Liver (tissue), 3 donors: ENCODE results near the gene RMRP.
"Not testable (repeated sequence)": the region's sequence is repeated elsewhere in the genome, so short reads cannot be mapped to it uniquely, and the experiment has no call there.

Source experiments
- GABPA ChIP-seq, 2 donors: IDR thresholded peaks in 1 of 2; conservative IDR thresholded peaks in 1 of 2; 2 replicates each; pipeline ENCODE4 v1.6.1; 2016; ENCODE audit warnings: antibody characterized with exemption in 2 of 2, mild to moderate bottlenecking in 1 of 2, moderate library complexity in 1 of 2
- JUND ChIP-seq, 2 donors: IDR thresholded peaks; 2 replicates each; pipeline ENCODE4 v1.6.1; 2016; ENCODE audit warnings: antibody characterized with exemption in 2 of 2
- RXRA ChIP-seq, 2 donors: IDR thresholded peaks; 2 replicates each; pipeline ENCODE4 v1.6.1; 2017 to 2018; ENCODE audit warnings: antibody characterized with exemption in 2 of 2, mild to moderate bottlenecking in 1 of 2
- TAF1 ChIP-seq: conservative IDR thresholded peaks from 2 replicates; pipeline ENCODE4 v1.6.1; 2016; ENCODE audit warnings: antibody characterized with exemption, mild to moderate bottlenecking
- YY1 ChIP-seq: IDR thresholded peaks from 2 replicates; pipeline ENCODE4 v1.6.1; 2016; ENCODE audit warnings: antibody characterized with exemption, mild to moderate bottlenecking
- TF ChIP-seq, protein P1 (sequence below): fragments of 150-350 bp; IDR thresholded peaks from 2 replicates; pipeline ENCODE4 v1.5.1; 2017; ENCODE audit warnings: improper control_type of control experiment, low read depth, low read length; ENCODE audit not compliant: missing input control
- TF ChIP-seq, protein P2 (sequence below): IDR thresholded peaks from 2 replicates; pipeline ENCODE4 v1.6.1; 2016; ENCODE audit warnings: antibody characterized with exemption
- TF ChIP-seq, protein P3 (sequence below): IDR thresholded peaks from 2 replicates; pipeline ENCODE4 v1.6.1; 2016; ENCODE audit warnings: antibody characterized with exemption, mild to moderate bottlenecking
- donor health status: healthy.
- donor health status: healthy.

DNA sequence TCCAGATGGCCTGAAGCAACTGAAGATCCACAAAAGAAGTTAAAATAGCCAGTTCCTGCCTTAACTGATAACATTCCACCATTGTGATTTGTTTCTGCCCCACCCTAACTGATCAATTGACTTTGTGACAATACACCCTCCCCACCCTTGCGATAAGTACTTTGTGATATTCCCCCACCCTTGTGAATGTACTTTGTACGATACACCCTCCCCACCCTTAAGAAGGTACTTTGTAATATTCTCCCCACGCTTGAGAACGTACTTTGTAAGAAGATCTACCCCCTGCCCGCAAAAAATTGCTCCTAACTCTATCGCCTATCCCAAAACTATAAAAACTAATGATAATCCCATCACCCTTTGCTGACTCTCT, 21.0 kb downstream of the RMRP start:
- TF ChIP-seq, protein P1, sequence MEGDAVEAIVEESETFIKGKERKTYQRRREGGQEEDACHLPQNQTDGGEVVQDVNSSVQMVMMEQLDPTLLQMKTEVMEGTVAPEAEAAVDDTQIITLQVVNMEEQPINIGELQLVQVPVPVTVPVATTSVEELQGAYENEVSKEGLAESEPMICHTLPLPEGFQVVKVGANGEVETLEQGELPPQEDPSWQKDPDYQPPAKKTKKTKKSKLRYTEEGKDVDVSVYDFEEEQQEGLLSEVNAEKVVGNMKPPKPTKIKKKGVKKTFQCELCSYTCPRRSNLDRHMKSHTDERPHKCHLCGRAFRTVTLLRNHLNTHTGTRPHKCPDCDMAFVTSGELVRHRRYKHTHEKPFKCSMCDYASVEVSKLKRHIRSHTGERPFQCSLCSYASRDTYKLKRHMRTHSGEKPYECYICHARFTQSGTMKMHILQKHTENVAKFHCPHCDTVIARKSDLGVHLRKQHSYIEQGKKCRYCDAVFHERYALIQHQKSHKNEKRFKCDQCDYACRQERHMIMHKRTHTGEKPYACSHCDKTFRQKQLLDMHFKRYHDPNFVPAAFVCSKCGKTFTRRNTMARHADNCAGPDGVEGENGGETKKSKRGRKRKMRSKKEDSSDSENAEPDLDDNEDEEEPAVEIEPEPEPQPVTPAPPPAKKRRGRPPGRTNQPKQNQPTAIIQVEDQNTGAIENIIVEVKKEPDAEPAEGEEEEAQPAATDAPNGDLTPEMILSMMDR, result not testable (repeated sequence)
- TF ChIP-seq, protein P2, sequence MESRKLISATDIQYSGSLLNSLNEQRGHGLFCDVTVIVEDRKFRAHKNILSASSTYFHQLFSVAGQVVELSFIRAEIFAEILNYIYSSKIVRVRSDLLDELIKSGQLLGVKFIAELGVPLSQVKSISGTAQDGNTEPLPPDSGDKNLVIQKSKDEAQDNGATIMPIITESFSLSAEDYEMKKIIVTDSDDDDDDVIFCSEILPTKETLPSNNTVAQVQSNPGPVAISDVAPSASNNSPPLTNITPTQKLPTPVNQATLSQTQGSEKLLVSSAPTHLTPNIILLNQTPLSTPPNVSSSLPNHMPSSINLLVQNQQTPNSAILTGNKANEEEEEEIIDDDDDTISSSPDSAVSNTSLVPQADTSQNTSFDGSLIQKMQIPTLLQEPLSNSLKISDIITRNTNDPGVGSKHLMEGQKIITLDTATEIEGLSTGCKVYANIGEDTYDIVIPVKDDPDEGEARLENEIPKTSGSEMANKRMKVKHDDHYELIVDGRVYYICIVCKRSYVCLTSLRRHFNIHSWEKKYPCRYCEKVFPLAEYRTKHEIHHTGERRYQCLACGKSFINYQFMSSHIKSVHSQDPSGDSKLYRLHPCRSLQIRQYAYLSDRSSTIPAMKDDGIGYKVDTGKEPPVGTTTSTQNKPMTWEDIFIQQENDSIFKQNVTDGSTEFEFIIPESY, result not testable (repeated sequence)
- TF ChIP-seq RXRA (IDR thresholded peaks at IDR 0.05); JUND (IDR thresholded peaks at IDR 0.05); GABPA (IDR thresholded peaks at IDR 0.05 in 1 of 2, conservative IDR thresholded peaks at IDR 0.05 in 1 of 2); YY1; TAF1: not testable (repeated sequence)
- TF ChIP-seq, protein P3, sequence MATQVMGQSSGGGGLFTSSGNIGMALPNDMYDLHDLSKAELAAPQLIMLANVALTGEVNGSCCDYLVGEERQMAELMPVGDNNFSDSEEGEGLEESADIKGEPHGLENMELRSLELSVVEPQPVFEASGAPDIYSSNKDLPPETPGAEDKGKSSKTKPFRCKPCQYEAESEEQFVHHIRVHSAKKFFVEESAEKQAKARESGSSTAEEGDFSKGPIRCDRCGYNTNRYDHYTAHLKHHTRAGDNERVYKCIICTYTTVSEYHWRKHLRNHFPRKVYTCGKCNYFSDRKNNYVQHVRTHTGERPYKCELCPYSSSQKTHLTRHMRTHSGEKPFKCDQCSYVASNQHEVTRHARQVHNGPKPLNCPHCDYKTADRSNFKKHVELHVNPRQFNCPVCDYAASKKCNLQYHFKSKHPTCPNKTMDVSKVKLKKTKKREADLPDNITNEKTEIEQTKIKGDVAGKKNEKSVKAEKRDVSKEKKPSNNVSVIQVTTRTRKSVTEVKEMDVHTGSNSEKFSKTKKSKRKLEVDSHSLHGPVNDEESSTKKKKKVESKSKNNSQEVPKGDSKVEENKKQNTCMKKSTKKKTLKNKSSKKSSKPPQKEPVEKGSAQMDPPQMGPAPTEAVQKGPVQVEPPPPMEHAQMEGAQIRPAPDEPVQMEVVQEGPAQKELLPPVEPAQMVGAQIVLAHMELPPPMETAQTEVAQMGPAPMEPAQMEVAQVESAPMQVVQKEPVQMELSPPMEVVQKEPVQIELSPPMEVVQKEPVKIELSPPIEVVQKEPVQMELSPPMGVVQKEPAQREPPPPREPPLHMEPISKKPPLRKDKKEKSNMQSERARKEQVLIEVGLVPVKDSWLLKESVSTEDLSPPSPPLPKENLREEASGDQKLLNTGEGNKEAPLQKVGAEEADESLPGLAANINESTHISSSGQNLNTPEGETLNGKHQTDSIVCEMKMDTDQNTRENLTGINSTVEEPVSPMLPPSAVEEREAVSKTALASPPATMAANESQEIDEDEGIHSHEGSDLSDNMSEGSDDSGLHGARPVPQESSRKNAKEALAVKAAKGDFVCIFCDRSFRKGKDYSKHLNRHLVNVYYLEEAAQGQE, result not testable (repeated sequence)
